ENCODE results near the gene PTPRT.

The PTPRT gene

GRCh38 chr20:42083280-42083679, 1106.4 kb downstream of the PTPRT start:
- no peak for DNase-seq

- DNase-seq, result no peak
These were observed 1107.1 kb downstream of the PTPRT start for GRCh38 chr20:42082611-42083010.

GRCh38 chr20:42080956-42081355, 1108.8 kb downstream of the PTPRT start:
- no peak for DNase-seq

- DNase-seq, result no peak
These were observed 1114.8 kb downstream of the PTPRT start for GRCh38 chr20:42074944-42075343.

- DNase-seq, result no peak
These were observed 1122.1 kb downstream of the PTPRT start for GRCh38 chr20:42067596-42067995.

GRCh38 chr20:42067174-42067573, 1122.5 kb downstream of the PTPRT start:
- no peak for DNase-seq

- DNase-seq, result no peak
These were observed 1126.6 kb downstream of the PTPRT start for GRCh38 chr20:42063141-42063540.

- DNase-seq, result no peak
These were observed 1136.4 kb downstream of the PTPRT start for GRCh38 chr20:42053350-42053749.

- DNase-seq, result no peak
These were observed 1137.8 kb downstream of the PTPRT start for GRCh38 chr20:42051921-42052320.

GRCh38 chr20:42046371-42047085, 1143.2 kb downstream of the PTPRT start:
- no peak for DNase-seq

- no peak for DNase-seq
These were observed 1145.8 kb downstream of the PTPRT start for GRCh38 chr20:42043921-42044320.

GRCh38 chr20:42041000-42041565, 1148.6 kb downstream of the PTPRT start:
- no peak for DNase-seq

- DNase-seq, result no peak
These were observed 1161.9 kb downstream of the PTPRT start for GRCh38 chr20:42027746-42028268.

- DNase-seq, result no peak
These were observed 1163.1 kb downstream of the PTPRT start for GRCh38 chr20:42026599-42026998.

GRCh38 chr20:42024653-42025052, 1165.1 kb downstream of the PTPRT start:
- no peak for DNase-seq
